Ovary (tissue), 9 donors: ENCODE results near the gene AP3B2. TPM values are rescaled to one million over a fixed set of nuclear protein-coding genes. Genes with fewer than 3 reads are reported as not detected.

Source experiments
- DNase-seq, 5 donors: peaks; one replicate each; pipeline ENCODE4 v3.0.0-alpha.2; 2019 to 2020
- H3K27ac ChIP-seq, 2 donors: fragments of 200-600 bp; one replicate each; pipeline versions ENCODE4 v1.5.1 to v1.8.0; 2019 to 2022
- H3K27me3 ChIP-seq: fragments of 200-600 bp; one replicate; pipeline ENCODE4 v1.8.0; 2022
- H3K36me3 ChIP-seq: fragments of 200-600 bp; sonication (generic); one replicate; pipeline ENCODE4 v1.5.1; 2019
- H3K4me1 ChIP-seq: one replicate; pipeline ENCODE4 v1.8.1; 2013; ENCODE audit warnings: mild to moderate bottlenecking, moderate library complexity; ENCODE audit not compliant: insufficient read depth
- H3K4me3 ChIP-seq: fragments of 200-600 bp; sonication (generic); one replicate; pipeline ENCODE4 v1.5.1; 2017
- H3K9me3 ChIP-seq, 2 donors: fragments of 200-600 bp in 1 of 2; sonication (generic) in 1 of 2; one replicate each; pipeline versions ENCODE4 v1.5.1 to v1.8.1; 2013 to 2019; ENCODE audit warnings: mild to moderate bottlenecking in 1 of 2, moderate library complexity in 1 of 2
- EP300 ChIP-seq: sonication (generic); formaldehyde crosslinking; IDR thresholded peaks from one replicate; pipeline ENCODE4 v1.6.1; 2017; ENCODE audit warnings: antibody characterized with exemption
- POLR2A ChIP-seq: fragments of 450-650 bp; IDR thresholded peaks from one replicate; pipeline ENCODE4 v1.6.1; 2017; ENCODE audit warnings: antibody characterized with exemption, mild to moderate bottlenecking, moderate library complexity
- WGBS, 3 donors: extraction: QIAGEN DNeasy Blood & Tissue Kit in 1 of 3; methylation state at CpG; one replicate each; pipeline versions ENCODE4 v1.1.5 to v1.1.7; 2013 to 2017; 5-methylcytosine and 5-hydroxymethylcytosine counted together
- intact Hi-C, 4 donors: fragments of 100-400 bp; cut with DNase I; formaldehyde crosslinking; loops; one replicate each; pipeline versions ENCODE4 v1.11.0 to v1.15.1; 2022 to 2023
- polyA plus RNA-seq, 2 donors: library from polyadenylated mRNA; stranded (reverse); fragments of 200-250 nt in 1 of 2; fragments of 350-450 nt in 1 of 2; fragmentation: Illumina TruSeq in 1 of 2; extraction: RNeasy Lipid Tissue Mini Kit (QIAGEN cat#74804) in 1 of 2; gene quantifications; one replicate each; pipeline ENCODE4 v1.2.3, GENCODE V29; 2013 to 2014
- total RNA-seq, 7 donors: library from RNA; depleted of rRNA in 2 of 7; stranded (reverse); fragments of >200 nt in 2 of 7; fragmentation: NEBNext Ultra II Directional in 3 of 7; extraction: Animal tissue kit (Norgen Biotek cat#: 25700) in 3 of 7; gene quantifications; one replicate each; pipeline versions ENCODE4 v1.1.0 to v1.2.4, GENCODE V29; 2016 to 2023
- TF ChIP-seq, protein P1 (sequence below), 3 donors: fragments of 450-650 bp in 2 of 3; fragments of 200-600 bp in 1 of 3; IDR thresholded peaks; one replicate each; pipeline versions ENCODE4 v1.5.1 to v1.8.0; 2016 to 2022; ENCODE audit warnings: antibody characterized with exemption in 3 of 3, mild to moderate bottlenecking in 1 of 3
- donor health status: DM: no; HTN: no; CAD: no; lungs with moderate emphysema.
- donor health status: DM: no; HTN: no; CAD: no.
- donor health status: Bipolar disorder and iron deficiency.
- donor health status: DM: yes; HTN: yes; CAD: no.
- donor health status: DM: no; HTN: no; CAD: no.
- donor health status: DM: yes; HTN: yes; CAD: no.

Gene AP3B2
- total and polyA plus RNA-seq, 9 donors, result 0.60 to 8.6 (median 1.7) TPM

DNA sequence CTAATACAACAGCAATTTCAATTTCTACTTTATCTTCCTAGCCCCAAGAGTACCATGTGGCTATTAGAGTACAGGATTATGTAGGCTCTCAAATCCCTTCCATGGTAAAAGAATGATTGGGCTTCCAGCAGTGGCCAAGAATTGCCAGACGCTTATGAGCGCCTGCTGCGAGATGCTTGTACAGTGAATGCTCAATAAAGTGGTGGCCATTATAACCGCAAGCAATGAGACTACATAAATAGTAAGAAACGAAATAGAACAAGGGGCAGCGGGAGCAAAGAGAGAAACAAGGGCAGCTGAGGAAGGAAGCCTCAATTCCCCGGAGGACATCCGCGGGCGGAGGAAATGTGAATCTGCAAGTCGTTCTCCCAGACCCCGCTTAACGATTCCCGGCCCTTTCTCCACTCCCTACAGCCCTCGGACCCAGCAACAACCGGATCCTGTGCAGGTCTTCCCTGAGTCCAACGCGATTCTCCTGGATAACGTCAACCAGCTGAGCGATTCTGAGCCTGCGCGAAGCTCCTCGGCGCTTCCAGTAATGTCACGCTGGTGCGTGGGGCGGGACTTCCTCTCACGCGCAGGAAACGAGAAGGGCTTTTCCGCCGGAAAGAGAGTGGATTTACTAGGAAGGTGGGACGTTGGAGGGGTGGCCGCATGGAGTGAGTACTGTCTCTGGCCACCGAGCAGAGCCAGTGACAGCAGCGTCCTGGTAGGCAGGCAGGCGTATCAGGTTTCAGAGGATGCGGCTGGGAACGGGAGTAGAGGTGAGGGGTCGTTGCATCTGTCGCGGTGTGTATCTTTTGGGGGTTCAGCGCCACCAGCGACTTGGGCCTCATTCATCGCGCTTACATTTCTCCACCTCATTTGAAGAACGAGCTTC is 40.5 kb upstream of the AP3B2 start:
- intact Hi-C loops, result loop anchor here in 1 of 4 donors (10.0 kb wide), 1 partner anchor 225 kb away; no protein-coding TSS in a partner anchor
- Histone ChIP-seq H3K36me3 (no peaks in the 10 kb centered on the region), H3K4me3 (peak overlapping the region; percentile 71), H3K9me3 (no peaks in the 10 kb centered on the region), H3K27me3 (no peaks in the 10 kb centered on the region), H3K27ac (peak overlapping the region; percentile 55 to 63), H3K4me1 (peaks cover 11% of the 10 kb centered on the region)
- DNase-seq, result peak; percentile 86 to 92 (median 88)
- TF ChIP-seq EP300 (no peak), POLR2A (peak; percentile 72)
- TF ChIP-seq, protein P1, sequence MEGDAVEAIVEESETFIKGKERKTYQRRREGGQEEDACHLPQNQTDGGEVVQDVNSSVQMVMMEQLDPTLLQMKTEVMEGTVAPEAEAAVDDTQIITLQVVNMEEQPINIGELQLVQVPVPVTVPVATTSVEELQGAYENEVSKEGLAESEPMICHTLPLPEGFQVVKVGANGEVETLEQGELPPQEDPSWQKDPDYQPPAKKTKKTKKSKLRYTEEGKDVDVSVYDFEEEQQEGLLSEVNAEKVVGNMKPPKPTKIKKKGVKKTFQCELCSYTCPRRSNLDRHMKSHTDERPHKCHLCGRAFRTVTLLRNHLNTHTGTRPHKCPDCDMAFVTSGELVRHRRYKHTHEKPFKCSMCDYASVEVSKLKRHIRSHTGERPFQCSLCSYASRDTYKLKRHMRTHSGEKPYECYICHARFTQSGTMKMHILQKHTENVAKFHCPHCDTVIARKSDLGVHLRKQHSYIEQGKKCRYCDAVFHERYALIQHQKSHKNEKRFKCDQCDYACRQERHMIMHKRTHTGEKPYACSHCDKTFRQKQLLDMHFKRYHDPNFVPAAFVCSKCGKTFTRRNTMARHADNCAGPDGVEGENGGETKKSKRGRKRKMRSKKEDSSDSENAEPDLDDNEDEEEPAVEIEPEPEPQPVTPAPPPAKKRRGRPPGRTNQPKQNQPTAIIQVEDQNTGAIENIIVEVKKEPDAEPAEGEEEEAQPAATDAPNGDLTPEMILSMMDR (IDR thresholded peaks at IDR 0.05), result no peak
- 0 to 1% (median 0%) methylated on average over 47 of the region's 47 CpGs for WGBS, 3 donors

DNA sequence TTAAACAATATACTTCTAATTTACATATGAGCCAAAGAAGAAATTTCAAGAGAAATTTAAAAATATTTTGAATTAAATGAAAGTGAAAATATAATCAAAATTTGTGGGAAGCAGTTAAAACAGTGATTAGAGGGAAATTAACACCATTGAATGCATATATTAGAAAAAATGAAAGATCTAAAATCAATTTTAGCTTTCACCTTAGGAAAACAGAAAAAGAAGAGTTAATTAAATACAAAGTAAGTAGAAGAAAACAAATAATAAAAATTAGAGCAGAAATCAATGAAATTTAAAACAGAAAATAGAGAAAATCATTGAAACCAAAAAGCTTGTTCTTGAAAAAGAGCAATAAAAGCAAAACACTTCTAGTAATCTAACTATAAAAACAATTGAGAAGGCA is 38.6 kb upstream of the AP3B2 start:
- TF ChIP-seq, protein P1 (IDR thresholded peaks at IDR 0.05), result no peak
- TF ChIP-seq POLR2A (no peak), EP300 (no peak)
- Histone ChIP-seq H3K9me3 (no peaks in the 10 kb centered on the region), H3K27me3 (no peaks in the 10 kb centered on the region), H3K4me3 (no peak overlapping the region), H3K4me1 (peaks cover 11% of the 10 kb centered on the region), H3K27ac (no peak overlapping the region), H3K36me3 (no peaks in the 10 kb centered on the region)
- DNase-seq, result no peak
- intact Hi-C loops, result no loop called here

DNA sequence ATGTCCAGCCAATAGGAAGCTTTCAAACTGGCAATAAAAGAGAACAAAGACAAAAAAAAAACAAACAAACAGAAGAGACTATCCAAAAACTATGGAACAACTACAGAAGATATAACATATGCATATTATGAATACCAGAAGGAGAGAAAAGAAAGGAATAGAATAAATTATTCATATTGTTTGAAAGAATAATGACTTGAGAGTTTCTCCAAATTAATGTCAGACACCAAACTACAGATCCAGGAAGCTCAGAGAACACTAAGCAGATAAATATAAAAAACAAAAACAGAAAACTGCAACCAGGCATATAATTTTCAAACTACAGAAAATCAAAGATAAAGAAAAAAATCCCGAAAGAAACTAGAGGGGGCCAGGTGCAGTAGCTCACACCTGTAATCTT is 34.1 kb upstream of the AP3B2 start:
- 82 to 92% (median 84%) methylated on average over 1 of the region's 1 CpG for WGBS, 3 donors
- TF ChIP-seq, protein P1 (IDR thresholded peaks at IDR 0.05), result no peak
- no peak for TF ChIP-seq EP300
- DNase-seq, result no peak
- H3K27ac ChIP-seq, result no peak overlapping the region
- H3K36me3 ChIP-seq, result no peaks in the 10 kb centered on the region
- no peaks in the 10 kb centered on the region for H3K9me3 ChIP-seq
- intact Hi-C loops, result no loop called here
- H3K4me1 ChIP-seq, result no peaks in the 10 kb centered on the region
- no peak overlapping the region for H3K4me3 ChIP-seq
- no peaks in the 10 kb centered on the region for H3K27me3 ChIP-seq

DNA sequence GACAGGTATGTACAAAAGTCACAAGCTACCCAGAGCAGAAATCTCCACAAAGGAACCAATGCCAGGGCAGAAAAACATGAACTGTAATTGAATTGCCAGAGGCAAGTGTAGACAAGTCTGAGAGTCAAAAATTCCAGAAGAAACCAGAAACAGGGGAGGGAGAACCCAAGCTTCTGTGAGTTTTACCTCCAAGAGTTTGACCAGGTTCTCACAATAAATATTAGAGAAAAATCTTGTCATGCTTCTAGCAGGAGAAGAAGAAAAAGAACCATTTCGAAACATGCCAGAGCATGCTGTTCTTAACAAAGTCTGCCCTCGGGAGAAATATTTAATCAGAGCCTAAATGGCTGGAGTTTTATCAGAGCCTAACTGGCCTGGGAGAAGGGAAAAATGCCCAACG is 32.5 kb upstream of the AP3B2 start:
- no peak overlapping the region for H3K4me3 ChIP-seq
- intact Hi-C loops, result no loop called here
- 90 to 93% (median 92%) methylated on average over 3 of the region's 3 CpGs for WGBS, 3 donors
- no peak overlapping the region for H3K27ac ChIP-seq
- H3K36me3 ChIP-seq, result no peaks in the 10 kb centered on the region
- H3K9me3 ChIP-seq, result no peaks in the 10 kb centered on the region
- no peaks in the 10 kb centered on the region for H3K27me3 ChIP-seq
- DNase-seq, result no peak
- no peak for TF ChIP-seq POLR2A
- TF ChIP-seq EP300, result no peak
- TF ChIP-seq, protein P1 (IDR thresholded peaks at IDR 0.05), result no peak
- no peaks in the 10 kb centered on the region for H3K4me1 ChIP-seq
